NCI-H2107 treated with DMSO at 0.1 percent for 48 hours (cell line): ENCODE data around the gene RIN3.
"Not testable (repeated sequence)": the region's sequence is repeated elsewhere in the genome, so short reads cannot be mapped to it uniquely, and the experiment has no call there.

Source experiments
- DNase-seq: peaks from one replicate; lab custom pipeline; 2025; ENCODE audit not compliant: unreplicated experiment; lab: John Stamatoyannopoulos, UW

Gene RIN3

GRCh38 chr14:92528486-92529100, 15.0 kb downstream of the RIN3 start:
- DNase-seq, result no peak

- DNase-seq, result no peak
These were observed 16.3 kb downstream of the RIN3 start for GRCh38 chr14:92529903-92530302.

GRCh38 chr14:92531106-92531873, 17.7 kb downstream of the RIN3 start:
- no peak for DNase-seq

DNA sequence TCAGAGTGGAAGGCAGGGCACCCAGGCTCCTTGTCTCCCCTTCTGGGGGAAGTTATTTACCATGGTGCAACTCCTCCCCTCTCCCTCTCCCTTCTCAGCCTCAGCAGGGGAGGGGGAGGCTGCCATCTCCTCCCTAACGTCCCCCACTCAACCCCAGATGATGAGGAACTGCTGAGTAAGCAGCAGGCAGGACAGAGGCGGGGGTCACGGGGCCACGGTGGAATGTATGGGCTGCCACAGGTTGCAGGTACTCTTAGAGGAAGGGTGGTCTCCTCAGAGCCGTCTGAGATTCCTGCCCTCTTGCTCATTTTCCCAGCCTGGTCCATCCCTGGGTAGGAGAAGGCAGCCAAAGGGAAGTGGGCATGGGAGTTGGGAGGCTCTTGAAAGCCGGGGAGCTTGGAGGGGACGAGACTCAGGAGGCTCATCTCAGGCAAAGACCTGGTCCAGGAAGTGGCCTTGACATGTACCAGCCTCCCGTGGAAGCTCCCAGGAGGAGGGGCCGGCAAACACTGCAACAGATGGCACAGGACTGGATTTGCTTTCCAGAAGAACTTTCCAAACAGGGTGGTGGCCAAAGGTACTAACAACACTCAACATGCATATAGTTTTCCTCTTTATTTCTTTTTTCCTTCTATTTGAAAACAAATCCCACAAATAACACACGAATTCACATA, 19.0 kb downstream of the RIN3 start:
- DNase-seq, result no peak

GRCh38 chr14:92534932-92535643, 21.5 kb downstream of the RIN3 start:
- no peak for DNase-seq

DNA sequence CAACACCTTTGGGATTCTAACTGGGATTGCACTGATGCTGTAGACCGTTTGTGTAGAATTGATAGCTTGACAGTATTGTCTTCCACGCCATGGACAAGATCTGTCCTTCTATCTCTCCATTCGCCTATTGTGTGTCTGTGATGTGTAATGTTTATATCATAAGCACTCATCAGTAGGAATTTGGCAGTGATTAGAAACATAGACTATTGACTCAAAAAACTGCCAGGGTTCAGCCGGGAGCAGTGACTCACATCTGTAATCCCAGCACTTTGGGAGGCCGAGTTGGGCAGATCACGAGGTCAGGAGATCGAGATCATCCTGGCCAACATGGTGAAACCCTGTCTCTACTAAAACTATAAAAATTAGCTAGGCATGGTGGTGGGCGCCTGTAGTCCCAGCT, 22.6 kb downstream of the RIN3 start:
- not testable (repeated sequence) for DNase-seq

GRCh38 chr14:92538412-92538985, 24.9 kb downstream of the RIN3 start:
- DNase-seq, result no peak

GRCh38 chr14:92539419-92539818, 25.8 kb downstream of the RIN3 start:
- no peak for DNase-seq

GRCh38 chr14:92539875-92540274, 26.3 kb downstream of the RIN3 start:
- DNase-seq, result no peak

DNA sequence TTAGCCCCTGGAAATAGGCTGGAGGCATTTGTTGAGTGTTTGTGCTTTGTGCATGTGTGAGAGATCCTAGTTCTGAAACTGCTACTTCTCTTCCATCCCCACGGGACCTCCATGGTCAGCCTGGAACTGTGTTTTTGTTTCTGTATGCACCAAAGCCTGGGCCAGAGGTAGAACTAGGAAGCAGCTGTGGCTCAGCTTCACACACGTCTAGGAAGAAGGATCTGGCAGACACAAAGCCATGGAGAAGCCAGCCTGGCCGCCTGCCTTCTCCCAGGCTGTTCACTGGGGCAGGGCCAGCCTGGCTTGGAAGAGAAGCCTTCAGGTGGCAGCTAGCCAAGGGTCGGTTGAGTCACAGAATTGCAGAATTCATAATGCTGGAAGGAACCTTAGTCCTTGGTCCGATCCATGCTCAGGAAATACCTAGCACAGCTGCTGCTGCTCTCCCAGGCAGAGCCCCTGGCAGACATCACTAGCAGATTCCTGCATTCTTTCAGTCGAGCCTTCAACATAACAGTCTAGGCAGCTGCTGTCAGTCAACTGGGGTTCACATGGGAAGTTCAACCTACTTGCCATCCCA, 27.0 kb downstream of the RIN3 start:
- DNase-seq, result no peak

DNA sequence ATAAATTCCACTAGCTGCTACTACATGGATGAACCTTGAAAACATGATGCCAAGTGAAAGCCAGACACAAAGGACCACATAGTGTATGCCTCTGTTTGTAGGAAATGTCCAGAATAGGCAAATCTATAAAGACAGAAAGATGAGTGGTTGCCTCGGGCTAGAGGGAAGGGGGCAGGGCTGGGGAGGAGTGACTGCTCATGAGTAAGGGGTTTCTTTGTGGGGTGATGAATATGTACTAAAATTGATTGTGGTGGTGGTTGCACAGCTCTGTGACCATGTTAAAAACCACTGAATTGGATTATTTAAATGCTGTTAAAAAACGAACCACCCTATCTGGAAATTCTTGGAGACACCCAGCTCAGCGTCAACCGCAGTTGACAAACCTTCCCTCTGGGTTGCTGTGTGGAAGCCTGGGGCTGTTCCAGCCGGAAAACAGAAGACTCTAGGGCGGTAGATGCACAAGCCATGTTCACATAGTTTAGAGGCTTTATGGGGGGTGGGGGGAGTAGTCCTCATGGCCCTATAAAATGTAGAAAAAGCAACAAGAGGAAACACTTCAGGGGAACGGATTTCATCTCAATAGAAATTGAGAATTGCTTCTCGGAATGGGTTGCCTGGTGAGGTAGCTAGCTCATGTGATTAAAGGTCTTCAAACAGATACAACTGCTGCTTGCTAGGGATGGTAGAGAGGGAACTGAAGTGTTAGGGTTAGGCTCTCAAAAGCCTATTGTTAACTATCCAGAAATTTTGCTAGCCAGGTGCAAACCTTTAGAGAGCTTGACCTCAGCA, 29.4 kb downstream of the RIN3 start:
- DNase-seq, result no peak

DNA sequence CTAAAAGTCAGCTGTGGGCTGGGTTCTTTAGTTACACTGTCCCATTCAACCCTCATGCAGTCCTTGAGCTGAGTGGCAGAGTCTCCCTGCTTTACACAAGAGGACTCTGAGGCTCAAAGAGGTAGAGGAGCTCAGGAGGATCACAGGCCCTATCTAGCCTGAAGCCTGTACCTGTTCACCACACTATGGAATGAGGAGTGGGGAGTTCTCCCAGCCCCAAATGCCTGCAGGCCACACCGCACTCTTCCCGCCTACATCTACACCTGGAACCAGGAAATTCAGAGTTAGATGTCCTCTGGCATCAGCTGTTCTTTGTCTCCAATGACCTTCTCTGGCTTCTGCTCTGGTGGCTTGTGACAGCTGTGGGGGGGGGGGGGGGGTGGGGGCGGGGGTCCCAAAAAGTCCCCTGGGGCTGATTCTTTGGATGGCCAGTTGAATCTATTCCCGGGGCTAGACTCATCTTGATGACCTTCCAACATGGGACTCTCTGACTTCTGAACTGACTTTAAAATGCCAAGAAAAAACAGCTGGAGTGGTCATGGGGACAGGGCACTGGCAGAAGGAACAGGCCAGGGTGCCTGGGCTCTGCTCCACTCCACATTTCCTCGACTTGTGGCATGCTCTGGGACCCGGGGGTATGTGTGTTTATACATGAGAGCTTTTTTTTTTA, 30.6 kb downstream of the RIN3 start:
- DNase-seq, result no peak

GRCh38 chr14:92546347-92547053, 32.9 kb downstream of the RIN3 start:
- DNase-seq, result no peak

DNA sequence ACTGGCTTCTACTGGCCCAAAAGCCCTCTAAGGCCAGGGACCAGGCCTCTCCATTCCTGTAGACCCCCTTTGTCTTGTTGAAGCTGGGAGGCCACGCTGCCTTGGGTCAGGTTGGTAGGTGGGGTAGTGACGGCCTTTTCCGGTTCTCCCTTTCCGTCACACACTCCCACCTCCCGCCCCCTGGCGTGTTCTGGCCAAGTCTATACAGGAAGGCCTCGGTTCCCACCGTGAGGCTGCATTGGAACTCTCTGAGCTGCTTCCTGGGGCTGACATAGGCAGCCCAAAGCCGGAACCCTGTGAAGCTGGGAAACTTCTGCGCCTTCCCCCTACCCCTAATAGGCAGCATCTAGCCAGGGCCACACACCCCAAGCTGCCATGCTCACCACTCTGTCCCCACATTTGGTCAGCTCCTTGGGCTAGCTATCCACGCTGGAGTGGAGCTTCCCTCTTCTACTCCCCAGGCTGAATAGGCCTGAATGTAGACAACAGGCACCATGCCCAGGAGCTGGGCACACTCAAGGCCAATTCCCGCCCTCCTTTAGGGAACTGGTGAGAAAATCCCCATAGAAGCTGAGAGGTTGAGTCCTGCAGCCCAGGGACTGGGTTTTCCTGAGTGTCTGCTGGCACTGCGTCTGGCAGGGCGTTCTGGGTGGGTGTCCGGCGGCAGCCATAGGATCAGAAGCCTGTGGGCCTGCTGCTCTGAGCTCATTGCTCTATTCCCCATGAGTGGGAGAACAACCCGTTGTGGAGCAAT, 35.7 kb downstream of the RIN3 start:
- DNase-seq, result no peak

DNA sequence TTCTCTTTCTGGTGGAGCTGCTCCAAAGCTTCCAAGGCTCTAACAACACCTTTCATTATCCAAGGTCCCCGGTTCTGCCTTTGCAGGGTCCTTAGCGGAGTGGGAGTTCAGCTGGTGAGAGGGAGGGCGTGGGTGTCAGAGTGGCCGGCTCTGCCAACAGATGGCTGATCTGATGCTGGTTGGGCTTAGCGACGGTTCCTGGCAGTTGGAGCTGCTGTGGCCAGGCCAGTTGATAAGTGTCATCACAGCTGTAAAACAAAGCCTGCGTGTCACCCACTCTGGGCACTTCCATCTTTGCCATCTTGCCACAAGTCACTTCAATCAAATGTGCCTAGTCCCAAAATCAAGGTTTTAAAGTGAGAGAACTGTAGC, 36.3 kb downstream of the RIN3 start:
- no peak for DNase-seq

DNA sequence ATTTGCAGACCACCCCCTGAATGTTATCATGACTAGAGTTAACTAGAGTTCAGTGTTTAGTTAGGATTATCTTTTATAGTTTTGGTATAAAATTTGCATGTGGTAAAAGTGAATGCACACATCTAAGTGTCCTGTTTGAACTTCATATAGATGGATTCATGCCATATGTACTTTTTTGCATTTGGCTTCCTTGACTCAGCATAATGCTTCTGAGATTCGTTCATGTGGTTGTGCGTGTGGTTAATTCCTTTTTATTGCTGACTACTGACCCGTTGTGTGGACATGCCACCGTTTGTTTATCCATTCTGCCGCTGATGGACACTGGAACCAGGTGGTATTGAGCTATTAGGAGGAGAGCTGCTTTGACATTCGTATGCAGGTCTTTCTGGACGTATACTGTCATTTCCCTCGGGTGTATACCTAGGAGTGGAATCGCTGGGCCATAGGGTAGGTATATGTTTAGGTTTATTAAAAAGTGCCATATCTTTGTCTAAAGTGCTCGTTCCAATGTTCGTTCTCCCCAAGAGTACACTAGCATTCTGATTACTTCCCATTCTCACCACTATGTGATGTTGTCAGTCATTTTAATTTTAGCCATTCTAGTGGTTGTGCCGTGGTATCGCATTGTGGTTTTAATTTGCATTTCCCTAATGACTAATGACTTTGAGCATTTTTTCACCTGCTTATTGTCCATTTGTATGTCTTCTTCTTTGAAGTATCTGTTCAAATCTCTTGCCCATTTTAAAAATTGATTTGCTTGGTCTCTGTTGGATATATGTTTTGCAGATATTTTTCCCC, 37.7 kb downstream of the RIN3 start:
- no peak for DNase-seq

DNA sequence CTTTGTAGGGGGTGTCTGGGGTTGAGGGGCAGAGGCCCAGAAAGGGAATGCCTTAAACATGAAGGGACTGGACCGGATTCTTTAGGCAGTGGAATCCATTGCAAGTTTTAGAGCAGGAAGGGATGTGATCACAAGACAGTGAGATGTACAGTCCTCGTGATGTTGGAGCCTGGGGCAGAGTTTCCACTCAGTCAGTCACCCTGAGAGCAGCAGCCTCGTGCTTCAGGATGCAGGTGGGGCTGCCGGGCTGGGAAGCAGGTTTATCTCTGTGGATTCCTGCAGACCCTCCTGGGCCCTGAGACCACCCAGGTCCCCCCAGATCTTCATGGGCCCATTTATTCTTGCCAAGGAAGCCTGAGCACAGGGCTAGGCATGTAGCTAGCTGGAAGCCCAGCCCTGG, 38.5 kb downstream of the RIN3 start:
- no peak for DNase-seq

DNA sequence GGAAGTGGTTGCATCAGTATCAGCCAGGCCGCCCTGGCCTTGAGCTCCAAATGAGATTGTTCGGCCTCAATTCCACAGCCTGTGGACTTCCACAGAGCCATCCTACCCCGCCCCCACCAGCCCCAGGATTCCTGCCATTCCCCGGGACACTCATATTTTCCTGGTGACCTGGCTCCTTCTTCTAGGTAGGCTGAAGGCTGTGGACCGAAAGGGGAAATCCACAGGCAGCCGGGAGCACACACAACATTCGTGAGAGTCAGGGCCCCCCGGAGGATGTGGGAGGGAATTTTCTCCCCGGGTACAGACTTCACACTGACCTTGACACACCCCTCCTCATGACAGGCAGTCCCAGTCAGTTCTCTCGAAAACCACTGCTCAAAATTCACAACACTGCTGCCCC, 39.9 kb downstream of the RIN3 start:
- no peak for DNase-seq
